Measurements from ENCODE around the gene STPG4.
"Not testable (repeated sequence)": the region's sequence is repeated elsewhere in the genome, so short reads cannot be mapped to it uniquely, and the experiment has no call there.

STPG4 gene

GRCh38 chr2:47172922-47173695 is 18.0 kb upstream of the STPG4 start:
- DNase-seq: no peak

DNA sequence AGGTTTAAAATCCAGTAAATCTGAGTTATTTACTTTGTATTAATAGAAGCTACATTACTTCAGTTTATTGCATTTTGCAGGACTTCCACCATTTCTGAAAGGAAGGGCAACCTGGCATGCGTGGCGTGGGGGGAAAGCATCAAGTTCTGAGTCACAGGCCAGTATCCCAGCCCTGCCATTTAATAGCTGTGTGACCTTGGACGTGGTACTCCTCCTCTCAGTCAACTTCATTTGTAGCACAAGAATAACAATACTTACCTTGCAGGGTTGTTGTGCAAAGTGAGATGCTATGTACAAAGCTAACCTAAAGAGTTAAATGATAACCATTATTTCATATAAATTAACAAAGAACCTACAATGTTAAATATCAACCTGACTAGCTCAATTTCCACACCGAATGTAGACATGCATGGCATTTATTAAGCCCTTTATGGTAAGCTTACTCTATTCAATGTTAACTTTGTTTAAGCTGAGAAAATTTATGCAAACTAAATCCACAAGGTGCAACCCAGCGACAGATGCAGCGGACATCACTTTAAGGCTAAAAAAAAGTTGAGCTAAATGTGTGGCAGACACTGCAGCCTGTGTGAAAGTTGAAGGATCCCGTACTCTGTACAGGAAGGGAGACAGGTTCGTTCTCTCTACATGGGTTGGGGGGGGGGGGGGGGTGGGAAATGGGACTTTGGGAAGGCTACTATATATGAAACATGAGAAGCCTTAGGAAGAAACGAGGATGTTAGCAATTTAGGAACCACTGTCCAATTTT is 17.2 kb upstream of the STPG4 start:
- no peak for DNase-seq

DNA sequence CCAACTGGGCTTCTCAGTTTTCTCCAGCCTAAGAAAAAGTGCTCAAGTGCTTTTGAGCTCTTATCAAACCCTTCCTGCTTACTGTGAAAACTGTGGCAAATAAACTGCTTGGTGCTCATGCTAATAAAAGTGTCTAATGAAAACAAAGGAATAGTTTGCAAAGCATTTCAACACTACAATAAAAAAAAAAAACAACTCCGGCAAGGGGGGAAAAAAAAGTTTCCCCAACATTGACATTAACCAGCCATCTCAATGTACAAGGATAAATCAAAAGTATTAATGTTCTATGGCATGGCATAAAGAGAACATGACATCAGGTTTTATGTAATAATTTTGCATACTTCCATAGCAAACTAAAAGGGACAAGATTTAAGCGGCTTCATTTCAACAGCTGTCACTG is 14.7 kb upstream of the STPG4 start:
- DNase-seq: no peak

DNA sequence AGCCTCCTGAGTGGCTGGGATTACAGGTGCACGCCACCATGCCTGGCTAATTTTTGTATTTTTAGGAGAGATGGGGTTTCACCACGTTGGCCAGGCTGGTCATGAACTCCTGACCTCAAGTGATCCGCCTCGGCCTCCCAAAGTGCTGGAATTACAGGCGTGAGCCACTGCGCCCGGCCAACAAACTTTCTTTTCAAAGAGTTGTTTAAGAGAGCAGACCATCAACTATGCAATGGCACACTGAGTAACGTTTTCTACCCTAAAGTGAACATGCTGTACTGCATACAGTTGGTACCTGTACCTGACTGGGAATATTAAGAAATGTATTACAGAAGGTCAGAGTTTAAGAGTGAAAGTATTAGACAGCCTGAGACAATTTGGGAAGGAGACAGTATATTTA is 13.8 kb upstream of the STPG4 start:
- not testable (repeated sequence) for DNase-seq

- no peak for DNase-seq
These were observed 12.0 kb upstream of the STPG4 start for GRCh38 chr2:47167149-47167548.

- no peak for DNase-seq
These were observed 10.0 kb upstream of the STPG4 start for GRCh38 chr2:47165001-47165555.

GRCh38 chr2:47162780-47163179 is 7.7 kb upstream of the STPG4 start:
- no peak for DNase-seq

GRCh38 chr2:47161475-47161874 is 6.4 kb upstream of the STPG4 start:
- DNase-seq: no peak

GRCh38 chr2:47160660-47161059 is 5.6 kb upstream of the STPG4 start:
- DNase-seq: no peak

DNA sequence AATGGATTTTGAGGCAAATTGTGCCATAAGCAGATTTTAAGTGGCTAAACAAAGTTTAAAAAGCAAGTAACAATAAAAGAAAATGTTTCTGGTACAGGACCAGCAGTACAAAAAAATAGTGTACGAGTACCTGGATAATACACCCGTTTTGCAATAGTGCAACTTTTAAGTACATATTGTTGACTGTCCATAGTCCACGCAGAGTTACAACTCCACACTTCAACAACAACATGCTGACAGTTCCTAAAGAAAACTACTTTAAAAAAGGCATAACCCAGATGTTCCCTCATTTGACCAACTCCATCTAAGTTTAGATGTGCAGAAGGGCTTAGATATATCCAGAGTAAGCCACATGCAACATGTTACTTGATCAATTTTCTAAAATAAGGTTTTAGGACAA is 5.1 kb upstream of the STPG4 start:
- no peak for DNase-seq

- DNase-seq: no peak
These were observed 4.5 kb upstream of the STPG4 start for GRCh38 chr2:47159627-47160026.

- no peak for DNase-seq
These were observed 3.5 kb upstream of the STPG4 start for GRCh38 chr2:47158576-47158975.

GRCh38 chr2:47152803-47153202 is 2.3 kb downstream of the STPG4 start:
- no peak for DNase-seq

DNA sequence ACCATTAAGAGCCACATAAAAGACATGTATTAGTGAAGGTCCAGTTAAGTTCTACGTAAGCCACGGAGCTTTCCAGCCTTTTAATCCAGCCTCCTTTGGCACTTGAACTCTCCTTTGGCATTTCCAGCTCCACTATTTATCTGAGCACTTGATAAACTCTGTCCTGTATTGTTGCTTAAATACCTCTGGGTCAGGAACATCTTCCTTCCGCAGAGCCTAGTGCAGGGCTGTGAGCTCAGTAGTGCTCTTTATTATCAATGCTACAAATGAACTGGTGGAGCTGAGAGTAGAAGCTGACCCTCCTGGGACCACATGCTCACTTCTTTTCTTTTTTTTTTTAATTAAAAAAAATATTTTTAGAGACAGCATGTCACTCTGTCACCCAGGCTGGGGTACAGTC is 4.9 kb downstream of the STPG4 start:
- DNase-seq: no peak

GRCh38 chr2:47147021-47147420 is 8.1 kb downstream of the STPG4 start:
- no peak for DNase-seq

DNA sequence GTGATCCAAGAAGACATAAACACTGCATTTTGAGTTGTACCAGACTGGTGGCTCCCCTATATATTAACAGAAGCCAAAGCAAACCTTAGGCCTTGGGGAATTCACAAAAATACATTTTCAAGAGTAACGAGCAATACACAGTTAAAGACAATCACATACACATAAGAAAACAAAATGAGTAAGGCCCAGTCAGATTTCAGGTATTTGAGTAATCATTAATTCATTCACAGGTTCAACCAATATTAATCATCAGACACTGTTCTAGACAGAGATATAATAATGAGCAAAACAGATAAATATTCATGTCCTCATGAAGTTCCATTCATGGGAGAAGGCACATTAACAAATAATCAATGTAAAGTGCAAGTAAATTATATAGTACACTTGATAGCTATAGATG is 9.6 kb downstream of the STPG4 start:
- DNase-seq: no peak

DNA sequence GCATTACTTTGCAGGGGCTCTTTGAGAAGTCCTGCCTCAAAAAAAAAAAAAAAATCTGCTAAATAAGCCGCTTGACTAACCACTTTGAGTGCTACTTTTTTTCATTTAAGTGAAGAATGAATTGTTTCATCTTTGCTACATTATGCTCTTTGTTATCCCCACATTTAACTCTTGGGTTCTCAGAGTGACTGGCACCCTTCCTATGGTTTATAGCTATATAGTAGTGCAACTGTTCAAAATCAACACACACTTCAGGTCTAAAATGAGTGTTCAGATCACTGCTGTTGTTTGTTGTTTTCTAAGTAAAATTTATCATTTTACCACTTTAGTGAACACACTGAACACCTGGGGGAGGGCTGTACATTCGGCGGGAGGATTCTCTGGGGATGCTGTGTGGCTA is 13.6 kb downstream of the STPG4 start:
- no peak for DNase-seq

DNA sequence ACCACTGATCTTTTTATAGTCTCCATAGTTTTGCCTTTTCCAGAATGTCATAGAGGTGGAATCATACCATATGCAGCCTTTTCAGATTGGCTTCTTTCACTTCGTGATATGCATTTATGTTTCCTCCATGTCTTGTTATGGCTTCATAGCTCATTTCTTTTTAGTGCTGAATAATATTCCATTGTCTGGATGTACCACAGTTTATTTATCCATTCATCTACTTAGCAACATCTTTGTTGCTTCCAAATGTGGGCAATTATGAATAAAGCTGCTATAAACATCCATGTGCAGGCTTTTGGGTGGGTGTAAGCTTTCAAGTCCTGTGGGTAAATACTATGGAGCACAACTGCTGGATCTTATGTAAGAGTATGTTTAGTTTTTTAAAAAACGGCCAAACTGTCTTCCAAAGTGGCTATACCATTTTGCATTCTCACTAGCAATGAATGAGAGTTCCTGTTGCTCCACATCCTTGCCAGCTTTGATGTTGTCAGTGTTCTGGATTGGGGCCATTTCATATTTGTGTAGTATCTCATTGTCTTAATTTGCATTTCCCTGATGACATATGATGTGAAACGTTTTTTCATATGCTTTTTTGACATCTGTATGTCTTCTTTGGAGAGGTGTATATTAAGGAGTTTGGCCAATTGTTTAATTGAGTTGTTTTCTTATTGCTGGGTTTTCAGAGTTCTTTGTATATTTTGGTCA is 20.6 kb downstream of the STPG4 start:
- DNase-seq: no peak

DNA sequence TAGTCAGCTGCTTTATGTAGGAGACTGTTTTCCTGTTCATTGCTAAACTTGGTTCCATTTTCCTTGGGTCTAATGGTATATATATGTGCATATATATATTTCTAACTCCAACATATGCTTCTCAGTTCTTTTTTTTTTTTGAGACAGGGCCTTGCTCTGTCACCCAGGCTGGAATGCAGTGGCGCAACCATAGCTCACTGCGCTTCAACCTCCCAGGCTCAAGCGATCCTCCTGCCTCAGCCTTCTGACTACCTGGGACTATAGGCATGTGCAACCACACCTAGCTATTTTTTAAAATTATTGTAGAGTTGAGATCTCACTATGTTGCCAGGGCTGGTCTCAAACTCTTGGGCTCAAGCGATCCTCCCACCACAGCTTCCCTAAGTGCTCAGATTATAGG is 22.1 kb downstream of the STPG4 start:
- DNase-seq: no peak

DNA sequence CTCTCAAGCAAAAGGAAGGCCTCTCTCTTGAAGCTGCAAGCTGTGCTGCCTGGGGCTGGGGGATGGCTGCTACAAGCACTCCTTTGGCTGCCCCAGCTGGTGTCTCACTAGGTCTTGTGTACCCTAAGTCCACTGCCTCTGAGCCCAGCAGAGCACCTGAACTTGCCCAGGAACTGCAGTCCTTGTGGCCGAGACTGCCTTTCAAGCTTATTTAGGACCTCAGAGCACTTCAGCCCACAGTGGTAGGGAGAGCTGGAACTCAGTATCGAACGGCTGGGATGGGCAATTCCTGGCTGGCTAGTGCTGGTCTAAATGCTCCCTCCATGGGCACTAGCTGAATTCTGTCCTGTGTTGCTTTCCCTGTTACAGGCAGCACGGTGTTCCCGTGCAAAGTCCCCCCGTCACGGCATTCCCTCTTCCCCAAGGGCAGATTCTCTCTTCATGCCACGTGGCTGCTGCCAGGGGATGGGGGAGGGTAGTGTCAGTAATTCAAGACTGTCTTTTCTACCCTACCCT is 25.9 kb downstream of the STPG4 start:
- DNase-seq: no peak

- no peak for DNase-seq
These were observed 26.4 kb downstream of the STPG4 start for GRCh38 chr2:47128705-47129104.

DNA sequence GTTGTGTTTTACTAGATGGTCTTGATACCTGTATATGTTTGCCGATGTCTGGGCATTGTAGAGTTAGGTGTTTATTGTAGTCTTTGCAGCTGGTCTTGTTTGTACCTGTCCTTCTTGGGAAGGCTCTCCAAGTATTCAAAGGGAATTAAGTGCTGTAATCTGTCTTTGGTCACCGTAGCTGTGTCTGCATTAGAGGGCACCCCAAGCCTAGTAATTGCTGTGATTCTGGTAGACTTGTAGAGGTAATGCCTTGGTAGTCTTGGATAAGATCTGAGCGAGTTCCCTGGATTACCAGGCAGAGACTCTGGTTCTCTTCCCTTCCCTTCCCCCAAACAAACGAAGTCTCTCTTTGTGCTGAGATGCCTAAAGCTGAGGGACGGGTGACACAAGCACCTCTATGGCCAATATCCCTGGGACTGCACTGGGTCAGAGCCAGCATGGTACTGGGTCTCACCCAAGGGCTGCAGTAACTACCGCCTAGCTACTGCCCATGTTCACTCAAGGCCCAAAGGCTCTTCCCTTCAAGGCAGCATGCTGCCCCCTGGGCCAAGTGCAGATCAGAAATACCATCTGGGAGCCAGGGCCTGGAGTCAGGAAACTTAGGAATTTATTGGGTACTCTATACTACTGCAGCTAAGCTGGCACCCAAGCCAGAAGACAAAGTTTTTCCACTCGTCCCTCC is 27.1 kb downstream of the STPG4 start:
- no peak for DNase-seq

DNA sequence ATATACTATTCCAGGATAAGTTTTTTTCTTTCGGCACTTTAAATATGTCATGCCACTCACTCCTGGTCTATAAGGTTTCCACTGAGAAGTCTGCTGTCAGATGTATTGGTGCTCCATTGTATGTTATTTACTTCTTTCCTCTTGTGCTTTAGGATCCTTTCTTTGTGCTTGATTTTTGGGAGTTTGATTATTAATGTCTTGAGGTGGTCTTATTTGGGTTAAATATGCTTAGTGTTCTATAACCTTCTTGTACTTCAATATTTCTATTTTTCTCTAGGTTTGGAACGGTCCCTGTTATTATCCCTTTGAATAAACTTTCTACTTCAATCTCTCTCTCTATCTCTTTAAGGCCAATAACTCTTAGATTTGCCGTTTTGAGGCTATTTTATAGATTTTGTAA is 28.3 kb downstream of the STPG4 start:
- DNase-seq: no peak

Measured in T-helper 9 cell (primary cell).